Adipocyte (in vitro differentiated cells): ENCODE results near the gene TFDP1.

Experiments used
- DNase-seq: peaks from one replicate; pipeline ENCODE4 v3.0.0-alpha.2; 2015; ENCODE audit warnings: low read depth
- H3K27me3 ChIP-seq: replicated peaks from 2 replicates; pipeline ENCODE4 v1.7.0; 2013; ENCODE audit warnings: mild to moderate bottlenecking, low read length, moderate library complexity; ENCODE audit not compliant: control insufficient read depth, insufficient read depth
- H3K36me3 ChIP-seq: 2 replicates; pipeline ENCODE4 v1.7.0; 2013; ENCODE audit warnings: low read length, mild to moderate bottlenecking, moderate library complexity; ENCODE audit not compliant: control insufficient read depth, insufficient read depth, severe bottlenecking
- H3K4me1 ChIP-seq: 2 replicates; pipeline ENCODE4 v1.7.0; 2013; ENCODE audit warnings: mild to moderate bottlenecking, low read length, moderate library complexity; ENCODE audit not compliant: control insufficient read depth, insufficient read depth
- H3K4me3 ChIP-seq: 2 replicates; pipeline ENCODE4 v1.7.0; 2013; ENCODE audit warnings: mild to moderate bottlenecking, low read length, moderate library complexity
- H3K9ac ChIP-seq: 2 replicates; pipeline ENCODE4 v1.7.0; 2013; ENCODE audit warnings: mild to moderate bottlenecking, low read length, moderate library complexity
- H3K9me3 ChIP-seq: 2 replicates; pipeline ENCODE4 v1.7.0; 2013; ENCODE audit warnings: mild to moderate bottlenecking, low read length, moderate library complexity; ENCODE audit not compliant: control insufficient read depth

Gene TFDP1

DNA sequence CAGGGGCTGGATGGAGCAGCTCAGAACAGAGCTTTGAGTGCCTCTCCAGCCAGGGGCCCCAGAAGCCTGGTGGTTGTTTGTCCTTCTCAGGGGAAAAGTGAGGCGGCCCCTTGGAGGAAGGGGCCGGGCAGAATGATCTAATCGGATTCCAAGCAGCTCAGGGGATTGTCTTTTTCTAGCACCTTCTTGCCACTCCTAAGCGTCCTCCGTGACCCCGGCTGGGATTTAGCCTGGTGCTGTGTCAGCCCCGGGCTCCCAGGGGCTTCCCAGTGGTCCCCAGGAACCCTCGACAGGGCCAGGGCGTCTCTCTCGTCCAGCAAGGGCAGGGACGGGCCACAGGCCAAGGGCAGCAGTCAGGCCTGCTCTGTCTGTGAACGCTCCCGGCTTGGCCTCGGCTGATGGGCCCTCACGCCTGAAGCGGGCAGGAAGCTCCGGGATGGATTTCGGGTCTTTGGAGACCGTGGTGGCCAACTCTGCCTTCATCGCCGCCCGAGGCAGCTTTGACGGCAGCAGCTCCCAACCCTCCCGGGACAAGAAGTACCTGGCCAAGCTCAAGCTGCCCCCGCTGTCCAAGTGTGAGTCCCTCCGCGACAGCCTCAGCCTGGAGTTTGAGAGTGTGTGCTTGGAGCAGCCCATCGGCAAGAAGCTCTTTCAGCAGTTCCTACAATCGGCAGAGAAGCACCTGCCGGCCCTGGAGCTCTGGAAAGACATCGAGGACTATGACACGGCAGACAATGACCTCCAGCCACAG is 82.6 kb downstream of the TFDP1 start, which contains the start of gene GRK1:
Gene GRK1, plus strand, starts transcription at position 269 of the 751 bp plus-strand sequence. Its CDS starts 168 bp downstream, at position 437.
- no peaks in the 10 kb centered on the region for H3K36me3 ChIP-seq
- peaks cover 23% of the 10 kb centered on the region for H3K27me3 ChIP-seq
- no peak for DNase-seq
- no peak within 1 kb of the TSS for H3K9ac ChIP-seq
- peaks cover 7% of the 10 kb centered on the region for H3K9me3 ChIP-seq
- no peaks in the 10 kb centered on the region for H3K4me1 ChIP-seq
- no peak within 1 kb of the TSS for H3K4me3 ChIP-seq

DNA sequence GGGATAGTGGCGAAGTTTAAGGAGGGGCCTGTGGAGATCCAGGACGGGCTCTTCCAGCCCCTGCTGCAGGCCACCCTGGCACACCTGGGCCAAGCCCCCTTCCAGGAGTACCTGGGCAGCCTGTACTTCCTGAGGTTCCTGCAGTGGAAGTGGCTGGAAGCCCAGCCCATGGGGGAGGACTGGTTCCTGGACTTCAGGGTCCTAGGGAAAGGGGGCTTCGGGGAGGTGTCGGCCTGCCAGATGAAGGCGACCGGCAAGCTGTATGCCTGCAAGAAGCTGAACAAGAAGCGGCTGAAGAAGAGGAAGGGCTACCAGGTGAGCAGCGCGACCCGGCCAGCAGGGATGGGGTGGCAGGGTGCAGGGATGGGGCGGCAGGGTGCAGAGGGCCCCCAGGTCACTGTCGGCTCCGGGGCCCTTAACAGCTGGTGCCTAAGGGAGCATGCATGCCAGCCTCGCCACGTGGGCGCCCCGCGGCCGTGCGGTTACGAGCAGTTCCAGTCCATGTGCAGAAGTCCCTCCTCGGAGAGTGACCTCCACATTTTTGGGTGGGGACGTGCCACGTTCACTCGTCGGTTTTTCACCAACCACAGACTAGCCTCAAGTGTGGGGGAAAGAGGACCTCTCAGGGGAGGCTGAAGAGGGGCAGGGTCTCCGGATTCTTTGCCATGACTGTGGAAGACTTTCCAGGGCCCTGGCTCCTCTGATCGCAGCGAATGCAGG is 83.4 kb downstream of the TFDP1 start:
- DNase-seq: no peak
- H3K4me3 ChIP-seq: no peak overlapping the region
- H3K27me3 ChIP-seq: peaks cover 26% of the 10 kb centered on the region
- H3K4me1 ChIP-seq: no peaks in the 10 kb centered on the region
- H3K9ac ChIP-seq: no peak overlapping the region
- H3K9me3 ChIP-seq: no peaks in the 10 kb centered on the region
- H3K36me3 ChIP-seq: no peaks in the 10 kb centered on the region

GRCh38 chr13:113668491-113668971 is 84.0 kb downstream of the TFDP1 start:
- H3K9ac ChIP-seq: no peak overlapping the region
- peaks cover 26% of the 10 kb centered on the region for H3K27me3 ChIP-seq
- H3K36me3 ChIP-seq: no peaks in the 10 kb centered on the region
- H3K9me3 ChIP-seq: no peaks in the 10 kb centered on the region
- H3K4me3 ChIP-seq: no peak overlapping the region
- no peaks in the 10 kb centered on the region for H3K4me1 ChIP-seq
- no peak for DNase-seq

- no peaks in the 10 kb centered on the region for H3K9me3 ChIP-seq
- H3K36me3 ChIP-seq: no peaks in the 10 kb centered on the region
- H3K4me3 ChIP-seq: no peak overlapping the region
- peaks cover 26% of the 10 kb centered on the region for H3K27me3 ChIP-seq
- no peaks in the 10 kb centered on the region for H3K4me1 ChIP-seq
- no peak overlapping the region for H3K9ac ChIP-seq
- DNase-seq: no peak
These were observed 84.7 kb downstream of the TFDP1 start for GRCh38 chr13:113669231-113669754.

DNA sequence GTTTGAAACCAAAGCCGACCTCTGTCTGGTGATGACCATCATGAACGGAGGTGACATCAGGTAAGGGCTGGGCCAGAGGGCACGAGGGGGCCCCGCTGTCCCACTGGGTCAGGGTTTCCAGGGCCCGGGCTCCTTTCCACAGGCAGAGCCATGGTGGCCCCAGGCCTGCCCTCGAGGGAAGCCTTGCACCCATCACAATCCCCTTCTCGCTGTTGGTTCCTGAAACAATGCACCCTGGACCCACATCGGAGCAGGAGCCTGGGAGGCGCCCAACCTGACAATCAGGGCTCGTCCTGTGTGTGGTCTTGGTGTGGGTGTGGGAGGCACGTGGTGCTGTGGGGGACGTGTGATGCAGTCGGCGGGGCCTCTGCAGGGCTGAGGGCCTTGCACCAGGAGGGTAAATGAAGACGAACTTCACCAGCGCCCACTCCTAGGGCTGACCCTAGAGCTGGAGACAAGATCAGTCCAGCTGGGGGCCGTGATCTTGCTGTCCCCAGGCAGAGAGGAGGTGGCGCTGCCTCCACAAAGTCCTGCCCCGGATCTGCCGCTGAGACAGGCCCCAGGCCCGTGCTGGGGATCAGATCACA is 85.3 kb downstream of the TFDP1 start:
- Histone ChIP-seq H3K9me3 (no peaks in the 10 kb centered on the region), H3K27me3 (peaks cover 26% of the 10 kb centered on the region), H3K4me3 (no peak overlapping the region), H3K4me1 (no peaks in the 10 kb centered on the region), H3K36me3 (no peaks in the 10 kb centered on the region), H3K9ac (no peak overlapping the region)
- DNase-seq: no peak

- no peaks in the 10 kb centered on the region for H3K36me3 ChIP-seq
- H3K9me3 ChIP-seq: no peaks in the 10 kb centered on the region
These were observed 86.0 kb downstream of the TFDP1 start for GRCh38 chr13:113670541-113670940.

GRCh38 chr13:113671066-113672001 is 86.8 kb downstream of the TFDP1 start:
- no peaks in the 10 kb centered on the region for H3K36me3 ChIP-seq
- DNase-seq: no peak
- H3K27me3 ChIP-seq: peaks cover 16% of the 10 kb centered on the region
- no peak overlapping the region for H3K9ac ChIP-seq
- no peaks in the 10 kb centered on the region for H3K4me1 ChIP-seq
- H3K4me3 ChIP-seq: no peak overlapping the region
- H3K9me3 ChIP-seq: no peaks in the 10 kb centered on the region

More at GRCh38 chr13:113670541-113670940, 86.0 kb downstream of the TFDP1 start:
- Histone ChIP-seq H3K9ac (no peak overlapping the region), H3K27me3 (peaks cover 22% of the 10 kb centered on the region), H3K4me3 (no peak overlapping the region), H3K4me1 (no peaks in the 10 kb centered on the region)
- DNase-seq: no peak

DNA sequence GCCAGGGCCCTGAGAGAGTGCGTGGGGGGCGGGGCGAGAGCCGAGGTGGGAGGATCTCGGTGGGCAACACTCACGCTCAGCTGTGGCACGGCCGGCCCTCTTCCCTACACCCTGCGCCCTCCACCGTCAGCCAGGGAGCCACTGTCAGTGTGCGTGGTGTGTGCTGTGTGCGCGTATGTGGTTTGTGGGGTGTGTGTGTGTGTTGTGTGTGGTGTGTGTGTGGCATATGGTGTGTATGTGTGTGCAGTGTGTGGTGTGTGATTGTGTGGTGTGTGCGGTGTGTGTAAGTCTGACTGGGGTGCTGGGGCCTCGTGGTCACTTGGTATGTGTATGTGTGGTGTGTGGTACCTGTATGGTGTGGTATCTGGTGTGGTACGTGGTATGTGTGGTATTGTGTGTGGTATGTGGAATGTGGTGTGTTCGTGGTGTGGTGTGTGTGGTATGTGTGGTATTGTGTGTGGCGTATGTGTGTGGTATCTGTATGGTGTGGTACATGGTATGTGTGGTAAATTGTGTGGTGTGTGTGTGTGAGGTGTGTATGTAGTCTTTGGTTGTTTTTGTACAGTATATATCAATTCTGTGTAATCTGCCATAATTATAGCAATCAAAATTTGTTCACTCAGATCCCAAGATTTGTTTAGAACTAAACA is 87.6 kb downstream of the TFDP1 start:
- Histone ChIP-seq H3K27me3 (peaks cover 14% of the 10 kb centered on the region), H3K4me3 (no peak overlapping the region), H3K9me3 (no peaks in the 10 kb centered on the region), H3K36me3 (no peaks in the 10 kb centered on the region), H3K4me1 (no peaks in the 10 kb centered on the region), H3K9ac (no peak overlapping the region)
- DNase-seq: no peak
